ENCODE measurements around the gene PRR7.

Gene PRR7

DNA sequence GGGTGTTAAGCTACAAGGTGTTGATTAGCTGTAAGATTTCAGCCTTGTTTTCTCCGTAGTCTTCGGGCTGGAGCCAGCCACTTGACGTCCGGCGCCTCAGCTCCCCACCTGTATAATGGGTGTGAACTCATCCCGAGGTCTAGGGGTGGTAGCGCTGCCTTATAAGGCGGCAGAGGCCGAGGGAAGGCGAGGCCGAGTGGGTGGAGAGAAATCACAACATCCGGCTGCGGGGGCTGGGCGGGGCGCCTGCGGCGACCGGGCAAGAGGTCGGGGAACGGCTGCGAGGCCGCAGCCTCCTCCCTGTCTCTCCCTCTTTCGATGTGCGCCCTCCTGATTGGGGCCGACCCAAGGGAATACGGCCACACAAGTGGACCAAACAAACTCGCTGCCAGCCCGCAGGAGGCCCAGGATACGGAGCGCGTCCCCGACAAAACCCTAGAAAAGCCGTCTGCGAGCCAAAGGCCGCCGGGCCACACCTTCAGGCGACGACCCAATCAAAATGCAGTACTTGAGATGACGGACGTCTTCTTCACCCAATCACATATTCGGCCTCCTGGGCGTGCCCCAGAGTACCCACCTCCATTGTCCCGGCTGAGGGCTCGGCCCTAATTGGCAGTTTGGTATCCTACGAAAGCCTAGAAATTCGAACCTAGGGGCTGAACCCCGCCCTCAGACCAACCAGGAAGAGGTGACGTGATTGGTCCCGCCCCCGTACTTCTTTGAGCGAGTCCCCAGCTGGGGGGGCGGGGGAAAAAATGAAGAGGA, 20.6 kb upstream of the PRR7 start:
- peaks cover 12% of the 10 kb centered on the region for H3K36me3 ChIP-seq (ENCODE audit: control insufficient read depth, insufficient read depth, low read length)
- no peaks in the 10 kb centered on the region for H3K9me3 ChIP-seq (ENCODE audit: control insufficient read depth, insufficient read depth, low read length)
- peak overlapping the region; percentile 69 for H3K4me3 ChIP-seq (ENCODE audit: low read depth, low read length)
- peak overlapping the region; percentile 79 for H3K9ac ChIP-seq (ENCODE audit: low read depth, low read length)
- H3K4me1 ChIP-seq (ENCODE audit: control insufficient read depth, insufficient read depth, low read length) = peaks cover 13% of the 10 kb centered on the region
- H3K27ac ChIP-seq (ENCODE audit: low read depth, low read length) = peak overlapping the region; percentile 97
- no peaks in the 10 kb centered on the region for H3K27me3 ChIP-seq (ENCODE audit: control insufficient read depth, insufficient read depth, low read length)

DNA sequence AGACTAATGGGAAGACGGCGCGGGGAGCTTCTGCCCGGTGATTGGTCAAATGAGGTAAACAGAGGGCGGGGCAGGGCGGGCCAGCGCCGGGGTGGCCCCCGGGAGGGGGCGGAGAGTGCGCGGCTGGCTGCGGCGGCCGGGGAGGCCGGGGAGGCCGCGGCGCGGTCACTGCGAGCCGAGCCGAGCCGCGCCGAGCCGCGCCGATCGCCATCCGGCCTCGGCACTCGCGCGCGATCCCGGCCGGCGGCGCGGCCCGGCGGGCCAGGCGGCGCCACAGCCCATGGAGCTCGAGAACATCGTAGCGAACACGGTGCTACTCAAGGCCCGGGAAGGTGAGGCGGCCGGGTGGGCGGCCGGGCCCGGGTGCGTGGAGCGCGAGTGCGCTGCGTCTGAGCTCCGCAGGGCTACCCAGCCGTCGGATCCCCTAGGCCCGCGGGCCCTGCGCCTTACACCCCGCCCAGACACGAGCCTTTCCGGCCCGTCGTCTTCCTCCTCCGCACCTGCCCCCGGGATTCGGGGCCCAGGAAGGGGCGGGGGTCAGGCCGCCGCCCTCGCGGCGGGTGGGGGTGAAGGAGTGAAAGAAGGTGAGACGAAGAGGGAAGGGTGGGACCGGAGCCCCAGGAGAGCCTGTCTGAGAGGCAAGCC, 19.9 kb upstream of the PRR7 start, which contains the start of gene GRK6:
Gene GRK6 (plus strand): TSS at position 111 of the 645 bp plus-strand sequence. CDS start 170 bp downstream, at position 281.
- peak within 1 kb of the TSS; percentile 97 for H3K9ac ChIP-seq (ENCODE audit: low read depth, low read length)
- H3K27ac ChIP-seq (ENCODE audit: low read depth, low read length) = peak within 1 kb of the TSS; percentile 97
- no peaks in the 10 kb centered on the region for H3K9me3 ChIP-seq (ENCODE audit: control insufficient read depth, insufficient read depth, low read length)
- peaks cover 19% of the 10 kb centered on the region for H3K36me3 ChIP-seq (ENCODE audit: control insufficient read depth, insufficient read depth, low read length)
- H3K4me1 ChIP-seq (ENCODE audit: control insufficient read depth, insufficient read depth, low read length) = peaks cover 13% of the 10 kb centered on the region
- H3K27me3 ChIP-seq (ENCODE audit: control insufficient read depth, insufficient read depth, low read length) = no peaks in the 10 kb centered on the region
- H3K4me3 ChIP-seq (ENCODE audit: low read depth, low read length) = peak within 1 kb of the TSS; percentile 87

DNA sequence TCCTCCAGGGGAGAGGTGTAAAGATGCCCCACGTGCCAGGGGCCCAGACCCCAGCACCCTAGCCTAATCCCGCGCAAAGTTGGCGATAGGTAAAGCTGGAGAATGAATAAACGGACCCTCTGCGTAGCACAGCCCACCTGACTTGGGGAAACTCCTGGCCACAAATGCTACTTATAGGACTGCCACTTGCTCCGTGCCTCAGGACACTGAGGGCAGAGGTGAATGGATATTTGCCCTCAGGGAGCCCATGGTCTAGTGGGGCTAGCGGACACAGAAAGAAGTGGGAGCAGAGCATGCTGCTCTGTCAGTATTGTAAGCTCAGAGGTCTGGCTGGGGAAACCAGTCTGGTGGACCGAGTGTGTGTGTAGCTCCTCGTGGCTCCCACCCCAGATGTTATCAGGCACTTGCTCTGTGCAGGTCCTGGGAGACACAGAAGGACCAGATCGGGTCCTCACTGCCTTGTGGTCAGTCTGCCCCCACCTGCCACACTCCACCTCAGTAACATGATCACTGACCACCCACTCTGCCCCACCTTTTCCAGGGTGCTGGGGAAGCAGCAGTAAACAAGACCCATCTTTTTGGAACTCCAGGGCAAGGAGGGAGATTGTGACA, 19.3 kb upstream of the PRR7 start:
- H3K9me3 ChIP-seq (ENCODE audit: control insufficient read depth, insufficient read depth, low read length) = no peaks in the 10 kb centered on the region
- H3K9ac ChIP-seq (ENCODE audit: low read depth, low read length) = peak overlapping the region; percentile 97
- H3K4me1 ChIP-seq (ENCODE audit: control insufficient read depth, insufficient read depth, low read length) = peaks cover 13% of the 10 kb centered on the region
- H3K4me3 ChIP-seq (ENCODE audit: low read depth, low read length) = peak overlapping the region; percentile 87
- H3K27ac ChIP-seq (ENCODE audit: low read depth, low read length) = peak overlapping the region; percentile 86
- peaks cover 25% of the 10 kb centered on the region for H3K36me3 ChIP-seq (ENCODE audit: control insufficient read depth, insufficient read depth, low read length)
- no peaks in the 10 kb centered on the region for H3K27me3 ChIP-seq (ENCODE audit: control insufficient read depth, insufficient read depth, low read length)

DNA sequence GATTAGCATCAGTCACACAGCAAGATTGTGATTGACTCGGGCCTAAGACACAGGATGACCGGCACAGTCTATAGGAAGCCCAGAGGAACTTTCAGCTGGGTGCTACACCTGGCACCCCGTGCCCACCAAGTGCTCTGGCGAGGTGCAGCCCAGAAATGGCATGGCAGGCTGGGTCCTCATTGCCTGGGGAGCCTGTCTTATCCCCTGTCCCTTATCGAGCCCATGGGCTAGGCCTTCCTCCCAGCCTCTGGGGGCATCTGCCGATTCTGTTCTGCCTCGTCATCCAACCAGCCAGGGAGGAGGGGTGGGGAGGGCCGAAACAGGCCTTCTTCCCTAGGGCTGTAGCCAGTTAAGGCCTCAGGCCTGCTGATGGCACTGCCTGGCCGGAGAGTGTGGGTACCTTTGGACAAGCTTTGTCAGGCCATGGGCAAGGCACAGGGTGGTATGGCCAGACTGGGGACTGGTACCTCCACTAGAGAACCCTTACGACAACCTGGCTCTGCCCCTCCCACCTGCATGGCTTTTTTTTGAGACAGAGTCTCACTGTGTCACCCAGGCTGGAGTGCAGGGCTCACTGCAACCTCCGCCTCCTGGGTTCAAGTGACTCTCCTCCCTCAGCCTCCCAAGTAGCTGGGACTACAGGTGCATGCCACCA, 18.6 kb upstream of the PRR7 start:
- H3K9me3 ChIP-seq (ENCODE audit: control insufficient read depth, insufficient read depth, low read length) = no peaks in the 10 kb centered on the region
- no peak overlapping the region for H3K27ac ChIP-seq (ENCODE audit: low read depth, low read length)
- peaks cover 13% of the 10 kb centered on the region for H3K4me1 ChIP-seq (ENCODE audit: control insufficient read depth, insufficient read depth, low read length)
- H3K36me3 ChIP-seq (ENCODE audit: control insufficient read depth, insufficient read depth, low read length) = peaks cover 32% of the 10 kb centered on the region
- no peaks in the 10 kb centered on the region for H3K27me3 ChIP-seq (ENCODE audit: control insufficient read depth, insufficient read depth, low read length)
- peak overlapping the region; percentile 87; the same call in 1 of the 2 replicates for H3K4me3 ChIP-seq (ENCODE audit: low read depth, low read length)
- H3K9ac ChIP-seq (ENCODE audit: low read depth, low read length) = no peak overlapping the region

DNA sequence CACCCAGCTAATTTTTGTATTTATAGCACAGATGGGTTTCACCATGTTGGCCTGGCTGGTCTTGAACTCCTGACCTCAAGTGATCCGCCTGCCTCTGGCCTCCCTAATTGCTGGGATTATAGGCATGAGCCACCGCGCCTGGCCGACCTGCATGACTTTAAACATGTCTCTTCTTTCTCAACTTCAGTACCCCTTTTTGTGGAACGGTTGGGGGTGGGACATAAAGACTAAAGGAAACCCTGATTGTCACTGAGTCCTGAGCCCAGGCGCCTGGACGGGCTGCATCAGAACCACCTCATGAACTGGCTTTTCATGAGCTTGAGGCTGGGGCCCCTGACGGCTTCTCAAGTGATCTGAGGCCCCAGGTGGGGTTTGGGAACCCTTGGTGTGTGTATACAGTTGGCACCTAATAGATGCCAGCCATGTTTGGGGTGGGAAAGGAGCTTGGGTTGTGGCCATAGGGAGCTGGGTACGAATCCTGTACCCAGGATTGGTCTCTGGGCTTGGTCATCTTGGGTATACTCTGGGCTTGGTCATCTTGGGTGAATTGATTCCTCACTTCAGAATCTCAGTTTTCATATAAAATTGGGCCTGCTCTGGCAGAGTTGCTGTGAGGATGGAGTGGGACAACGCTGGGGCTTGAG, 17.9 kb upstream of the PRR7 start:
- Histone ChIP-seq H3K4me3 (ENCODE audit: low read depth, low read length) (no peak overlapping the region), H3K36me3 (ENCODE audit: control insufficient read depth, insufficient read depth, low read length) (peaks cover 37% of the 10 kb centered on the region), H3K27me3 (ENCODE audit: control insufficient read depth, insufficient read depth, low read length) (no peaks in the 10 kb centered on the region), H3K9ac (ENCODE audit: low read depth, low read length) (no peak overlapping the region), H3K27ac (ENCODE audit: low read depth, low read length) (no peak overlapping the region), H3K4me1 (ENCODE audit: control insufficient read depth, insufficient read depth, low read length) (peaks cover 13% of the 10 kb centered on the region), H3K9me3 (ENCODE audit: control insufficient read depth, insufficient read depth, low read length) (no peaks in the 10 kb centered on the region)

DNA sequence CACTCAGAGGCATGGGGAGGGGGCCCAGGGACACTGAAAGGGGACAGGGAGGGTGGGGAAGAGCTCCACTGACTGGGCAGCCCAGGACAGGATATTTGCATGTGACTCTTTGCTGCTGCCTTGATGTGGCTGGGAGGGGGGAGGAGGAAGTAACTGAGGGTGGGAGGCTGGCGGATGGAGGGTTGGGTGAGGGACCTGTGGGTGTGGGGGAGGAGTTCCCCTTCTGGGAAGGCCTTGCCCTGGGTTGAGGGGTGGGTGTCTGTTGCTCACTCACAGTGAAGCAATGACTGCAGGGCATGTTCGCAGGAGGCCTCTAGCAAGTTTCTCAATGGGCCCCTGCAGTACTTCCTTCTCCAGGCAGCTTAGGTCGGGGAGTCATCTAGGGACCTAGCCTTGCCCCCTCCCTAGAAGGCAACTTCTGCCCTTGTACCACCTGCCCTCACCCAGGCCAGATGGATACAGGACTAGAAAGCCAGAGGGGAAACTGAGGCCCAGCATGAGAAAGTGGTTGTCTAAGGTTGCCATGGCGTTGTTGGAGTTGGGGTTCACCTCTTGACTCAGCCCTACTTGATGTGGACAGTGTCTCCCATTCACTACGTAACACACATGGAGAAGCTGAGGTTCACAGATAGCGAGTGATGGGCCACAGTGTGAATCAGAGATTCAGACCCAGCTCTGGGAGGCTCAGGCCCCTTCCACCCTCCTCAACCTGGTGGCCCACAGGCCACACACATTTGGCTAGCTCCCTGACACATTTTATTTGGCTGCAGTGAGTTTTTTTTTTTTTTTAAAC, 17.2 kb upstream of the PRR7 start:
- H3K27me3 ChIP-seq (ENCODE audit: control insufficient read depth, insufficient read depth, low read length) = no peaks in the 10 kb centered on the region
- peaks cover 45% of the 10 kb centered on the region for H3K36me3 ChIP-seq (ENCODE audit: control insufficient read depth, insufficient read depth, low read length)
- no peaks in the 10 kb centered on the region for H3K9me3 ChIP-seq (ENCODE audit: control insufficient read depth, insufficient read depth, low read length)
- H3K4me1 ChIP-seq (ENCODE audit: control insufficient read depth, insufficient read depth, low read length) = peaks cover 13% of the 10 kb centered on the region
- no peak overlapping the region for H3K4me3 ChIP-seq (ENCODE audit: low read depth, low read length)
- H3K9ac ChIP-seq (ENCODE audit: low read depth, low read length) = no peak overlapping the region
- no peak overlapping the region for H3K27ac ChIP-seq (ENCODE audit: low read depth, low read length)

DNA sequence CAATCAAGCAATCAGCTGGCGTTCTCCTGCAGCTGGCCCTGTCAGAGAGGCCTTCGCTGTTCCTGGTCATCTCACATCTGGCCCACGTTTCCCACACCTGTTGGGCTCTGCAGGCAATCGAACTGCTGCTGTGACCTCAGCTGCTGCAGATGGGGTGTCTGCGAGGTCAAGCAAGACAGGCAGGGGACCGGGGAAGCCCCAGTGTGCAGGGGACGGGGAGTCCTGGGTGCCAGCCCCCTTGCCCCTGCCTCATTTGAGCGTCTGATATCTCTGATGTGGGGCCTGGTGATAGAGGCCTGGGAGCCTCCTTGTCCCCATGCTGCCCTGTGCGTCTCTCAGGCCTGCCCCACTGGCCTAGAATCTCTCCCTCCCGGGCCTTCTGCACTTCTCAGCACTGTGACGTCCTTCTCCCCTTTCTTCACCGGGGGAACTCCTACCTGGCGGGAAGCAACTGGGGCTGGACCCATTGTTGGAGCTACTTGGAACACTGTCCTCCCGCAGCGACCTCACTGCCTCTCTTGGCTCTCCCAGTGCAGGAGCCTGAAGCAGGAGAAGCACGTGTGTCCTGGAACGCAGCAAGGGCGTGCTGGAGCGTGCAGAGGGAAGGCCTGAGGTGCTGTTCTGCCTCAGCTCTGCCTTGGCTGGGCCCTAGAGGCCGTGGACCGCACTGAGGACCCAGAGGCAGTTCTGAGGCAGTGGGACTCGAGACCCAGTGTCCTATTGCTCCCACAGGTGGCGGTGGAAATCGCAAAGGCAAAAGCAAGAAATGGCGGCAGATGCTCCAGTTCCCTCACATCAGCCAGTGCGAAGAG, 16.3 kb upstream of the PRR7 start:
- Histone ChIP-seq H3K9ac (ENCODE audit: low read depth, low read length) (no peak overlapping the region), H3K9me3 (ENCODE audit: control insufficient read depth, insufficient read depth, low read length) (no peaks in the 10 kb centered on the region), H3K27me3 (ENCODE audit: control insufficient read depth, insufficient read depth, low read length) (no peaks in the 10 kb centered on the region), H3K36me3 (ENCODE audit: control insufficient read depth, insufficient read depth, low read length) (peaks cover 54% of the 10 kb centered on the region), H3K27ac (ENCODE audit: low read depth, low read length) (no peak overlapping the region), H3K4me1 (ENCODE audit: control insufficient read depth, insufficient read depth, low read length) (peaks cover 11% of the 10 kb centered on the region), H3K4me3 (ENCODE audit: low read depth, low read length) (no peak overlapping the region)

DNA sequence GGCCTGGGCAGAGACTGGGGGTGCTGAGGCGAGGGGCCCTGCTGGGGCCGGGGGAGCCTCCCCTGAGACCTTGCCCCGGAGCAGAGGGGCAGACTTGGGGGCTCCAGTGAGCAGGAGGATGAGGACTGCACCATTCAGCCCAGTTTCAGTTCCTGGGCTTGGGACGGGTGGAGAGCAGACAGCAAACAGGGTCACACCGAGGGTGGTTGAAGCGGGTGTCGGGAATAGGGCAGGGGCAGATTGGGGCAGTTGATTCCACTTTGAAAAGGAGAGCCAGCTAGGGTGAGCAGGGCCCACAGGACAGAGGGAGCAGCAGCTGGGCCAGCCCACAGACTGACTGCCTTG, 15.7 kb upstream of the PRR7 start:
- Histone ChIP-seq H3K9ac (ENCODE audit: low read depth, low read length) (no peak overlapping the region), H3K4me3 (ENCODE audit: low read depth, low read length) (no peak overlapping the region), H3K27me3 (ENCODE audit: control insufficient read depth, insufficient read depth, low read length) (no peaks in the 10 kb centered on the region), H3K36me3 (ENCODE audit: control insufficient read depth, insufficient read depth, low read length) (peaks cover 58% of the 10 kb centered on the region), H3K27ac (ENCODE audit: low read depth, low read length) (no peak overlapping the region), H3K4me1 (ENCODE audit: control insufficient read depth, insufficient read depth, low read length) (peaks cover 9% of the 10 kb centered on the region; the same call in 1 of the 2 replicates), H3K9me3 (ENCODE audit: control insufficient read depth, insufficient read depth, low read length) (no peaks in the 10 kb centered on the region)

DNA sequence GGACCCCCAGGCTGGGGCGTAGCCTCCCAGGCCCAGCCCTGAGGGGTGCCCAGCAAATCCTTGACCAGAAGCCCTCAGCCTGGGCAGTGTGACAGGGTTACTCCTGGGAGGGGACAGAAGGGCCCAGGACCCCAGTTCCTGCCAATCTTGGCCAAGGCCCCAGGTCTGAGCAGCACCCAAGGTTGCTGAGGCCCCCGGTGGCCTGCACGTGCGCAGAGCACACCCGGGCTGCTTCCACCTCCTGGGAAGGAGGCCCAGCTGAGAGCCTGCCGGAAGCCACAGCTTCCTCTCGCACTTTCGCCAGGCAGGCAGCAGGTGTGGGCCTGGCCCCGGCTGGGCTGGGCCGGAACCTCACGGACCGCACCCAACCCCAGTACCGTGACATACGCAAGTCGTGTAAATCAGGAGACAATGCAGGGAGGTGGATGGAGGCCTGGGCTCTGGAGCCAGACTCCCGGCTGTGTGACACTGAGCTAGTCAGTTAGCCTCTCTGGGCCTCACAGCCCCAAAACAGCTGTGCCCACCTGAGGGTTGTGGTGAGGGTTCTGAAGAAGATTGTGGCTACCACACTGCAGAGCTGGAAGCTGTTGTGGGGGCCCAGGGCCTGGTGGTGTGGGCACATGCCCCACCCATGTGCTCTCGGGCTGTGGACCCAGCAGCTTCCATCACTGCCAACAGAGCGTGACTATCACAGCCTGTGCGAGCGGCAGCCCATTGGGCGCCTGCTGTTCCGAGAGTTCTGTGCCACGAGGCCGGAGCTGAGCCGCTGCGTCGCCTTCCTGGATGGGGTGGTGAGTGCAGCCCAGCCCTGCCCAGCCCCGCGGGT, 15.1 kb upstream of the PRR7 start:
- H3K4me1 ChIP-seq (ENCODE audit: control insufficient read depth, insufficient read depth, low read length) = peaks cover 9% of the 10 kb centered on the region; the same call in 1 of the 2 replicates
- peaks cover 62% of the 10 kb centered on the region for H3K36me3 ChIP-seq (ENCODE audit: control insufficient read depth, insufficient read depth, low read length)
- H3K9ac ChIP-seq (ENCODE audit: low read depth, low read length) = no peak overlapping the region
- H3K9me3 ChIP-seq (ENCODE audit: control insufficient read depth, insufficient read depth, low read length) = no peaks in the 10 kb centered on the region
- H3K27ac ChIP-seq (ENCODE audit: low read depth, low read length) = no peak overlapping the region
- H3K27me3 ChIP-seq (ENCODE audit: control insufficient read depth, insufficient read depth, low read length) = no peaks in the 10 kb centered on the region
- no peak overlapping the region for H3K4me3 ChIP-seq (ENCODE audit: low read depth, low read length)
